HepG2 (cell line): Measurements from ENCODE around the gene TUBB. TPM values are rescaled to one million over a fixed set of nuclear protein-coding genes. Genes with fewer than 3 reads are reported as not detected.

Source experiments
- AGO1 ChIP-seq: fragments of 200-400 bp; formaldehyde crosslinking; IDR thresholded peaks from 2 replicates; pipeline ENCODE4 v1.6.1; 2017; ENCODE audit warnings: mild to moderate bottlenecking, low read depth, low read length, moderate library complexity; ENCODE audit not compliant: poor library complexity, severe bottlenecking
- CBX2 ChIP-seq, 2 experiments: fragments of 200-600 bp in 1 of 2; sonication (generic); formaldehyde crosslinking in 1 of 2; IDR thresholded peaks; 2 replicates each; pipeline versions ENCODE4 v1.7.0 to v1.8.1; 2018 to 2022; ENCODE audit warnings: low read depth in 2 of 2, low read length in 1 of 2, mild to moderate bottlenecking in 1 of 2, missing genetic modification reagents in 1 of 2
- GPN1 ChIP-seq: sonication (generic); formaldehyde crosslinking; IDR thresholded peaks from 2 replicates; pipeline ENCODE4 v1.5.1; 2020; ENCODE audit warnings: missing genetic modification reagents, borderline replicate concordance
- GTF2F1 ChIP-seq: fragments of 150-350 bp; IDR thresholded peaks from 2 replicates; pipeline ENCODE4 v1.6.1; 2014; ENCODE audit warnings: low read length
- HNF4G ChIP-seq, 2 experiments: sonication (generic) in 1 of 2; formaldehyde crosslinking in 1 of 2; IDR thresholded peaks; 2 replicates each; pipeline versions ENCODE4 v1.4.0 to v1.6.1; 2011 to 2020; ENCODE audit warnings: borderline replicate concordance in 2 of 2, low read depth in 2 of 2, mild to moderate bottlenecking in 2 of 2, low read length in 1 of 2, missing genetic modification reagents in 1 of 2, moderate library complexity in 1 of 2
- NFYC ChIP-seq: IDR thresholded peaks from 2 replicates; pipeline ENCODE4 v1.6.1; 2016; ENCODE audit warnings: missing genetic modification reagents, missing compliant biosample characterization
- RBM22 ChIP-seq: fragments of 200-400 bp; formaldehyde crosslinking; optimal IDR thresholded peaks from 2 replicates; pipeline ENCODE3; 2017; ENCODE audit warnings: mild to moderate bottlenecking, low read length, moderate library complexity
- REXO4 ChIP-seq: sonication (generic); formaldehyde crosslinking; IDR thresholded peaks from 2 replicates; pipeline ENCODE4 v1.8.0; 2022; ENCODE audit warnings: missing genetic modification reagents, mild to moderate bottlenecking, borderline replicate concordance
- SYNCRIP ChIP-seq: fragments of 200-400 bp; formaldehyde crosslinking; IDR thresholded peaks from 2 replicates; pipeline ENCODE4 v1.6.1; 2018; ENCODE audit warnings: mild to moderate bottlenecking, low read depth, low read length; ENCODE audit not compliant: insufficient read depth
- XRCC5 ChIP-seq: fragments of 200-400 bp; formaldehyde crosslinking; optimal IDR thresholded peaks from 2 replicates; pipeline ENCODE3; 2017; ENCODE audit warnings: mild to moderate bottlenecking, low read length
- ZFYVE20 ChIP-seq: sonication (generic); formaldehyde crosslinking; IDR thresholded peaks from 2 replicates; pipeline ENCODE4 v1.8.0; 2023; ENCODE audit warnings: low read depth, mild to moderate bottlenecking, moderate library complexity, missing genetic modification reagents, borderline replicate concordance
- ZMYM3 ChIP-seq: sonication (generic); formaldehyde crosslinking; IDR thresholded peaks from 2 replicates; pipeline ENCODE4 v1.5.1; 2020; ENCODE audit warnings: mild to moderate bottlenecking, missing genetic modification reagents
- ZNF232 ChIP-seq: sonication (generic); formaldehyde crosslinking; IDR thresholded peaks from 2 replicates; pipeline ENCODE4 v1.4.0; 2020; ENCODE audit warnings: missing genetic modification reagents, borderline replicate concordance
- ZNF264 ChIP-seq: sonication (generic); formaldehyde crosslinking; IDR thresholded peaks from 2 replicates; pipeline ENCODE4 v1.4.0; 2020; ENCODE audit warnings: missing genetic modification reagents
- ZNF34 ChIP-seq: sonication (generic); formaldehyde crosslinking; IDR thresholded peaks from 2 replicates; pipeline ENCODE4 v1.4.0; 2020; ENCODE audit warnings: mild to moderate bottlenecking, missing genetic modification reagents, borderline replicate concordance
- ZNF350 ChIP-seq: sonication (generic); formaldehyde crosslinking; IDR thresholded peaks from 2 replicates; pipeline ENCODE4 v1.4.0; 2020; ENCODE audit warnings: mild to moderate bottlenecking, low read depth, missing genetic modification reagents, borderline replicate concordance
- ZNF850 ChIP-seq: sonication (generic); formaldehyde crosslinking; conservative IDR thresholded peaks from 2 replicates; pipeline ENCODE4 v1.9.0; 2021; ENCODE audit warnings: mild to moderate bottlenecking, missing genetic modification reagents
- polyA plus RNA-seq, 8 experiments: library from polyadenylated mRNA; depleted of rRNA in 3 of 8; stranded (reverse) in 7 of 8; unstranded in 1 of 8; fragments of >200 nt; fragmentation: Illumina TruSeq in 4 of 8; extraction: Trizol in 4 of 8; gene quantifications; 2 replicates each; pipeline versions ENCODE4 v1.2.1 to v1.2.3, GENCODE V29; 2011 to 2016; ENCODE audit warnings: low read depth in 4 of 8, missing spikeins in 1 of 8, mixed read lengths in 1 of 8; ENCODE audit not compliant: insufficient read depth in 1 of 8
- total RNA-seq, 5 experiments: library from RNA; depleted of rRNA; stranded (reverse); fragments of >200 nt; fragmentation: Illumina TruSeq; extraction: Trizol; gene quantifications; 2 replicates each; pipeline ENCODE4 v1.2.3, GENCODE V29; 2016; ENCODE audit warnings: low read depth in 1 of 5
- TF ChIP-seq, protein P1 (sequence below): sonication (generic); formaldehyde crosslinking; IDR thresholded peaks from 2 replicates; pipeline ENCODE4 v1.5.1; 2020; ENCODE audit warnings: missing genetic modification reagents, mild to moderate bottlenecking, borderline replicate concordance
- TF ChIP-seq, protein P2 (sequence below): conservative IDR thresholded peaks from 2 replicates; pipeline ENCODE4 v1.6.1; 2018; ENCODE audit warnings: missing genetic modification reagents
- TF ChIP-seq, protein P3 (sequence below): IDR thresholded peaks from 2 replicates; pipeline ENCODE4 v1.6.1; 2016
- TF ChIP-seq, protein P4 (sequence below): sonication (generic); formaldehyde crosslinking; IDR thresholded peaks from 2 replicates; pipeline ENCODE4 v1.4.0; 2020; ENCODE audit warnings: missing genetic modification reagents

Gene TUBB
- total and polyA plus RNA-seq, 2 of the 13 experiments (the other 11 are each of a cell fraction or from before 2014, with no cell fraction given): 911 to 1,163 TPM

DNA sequence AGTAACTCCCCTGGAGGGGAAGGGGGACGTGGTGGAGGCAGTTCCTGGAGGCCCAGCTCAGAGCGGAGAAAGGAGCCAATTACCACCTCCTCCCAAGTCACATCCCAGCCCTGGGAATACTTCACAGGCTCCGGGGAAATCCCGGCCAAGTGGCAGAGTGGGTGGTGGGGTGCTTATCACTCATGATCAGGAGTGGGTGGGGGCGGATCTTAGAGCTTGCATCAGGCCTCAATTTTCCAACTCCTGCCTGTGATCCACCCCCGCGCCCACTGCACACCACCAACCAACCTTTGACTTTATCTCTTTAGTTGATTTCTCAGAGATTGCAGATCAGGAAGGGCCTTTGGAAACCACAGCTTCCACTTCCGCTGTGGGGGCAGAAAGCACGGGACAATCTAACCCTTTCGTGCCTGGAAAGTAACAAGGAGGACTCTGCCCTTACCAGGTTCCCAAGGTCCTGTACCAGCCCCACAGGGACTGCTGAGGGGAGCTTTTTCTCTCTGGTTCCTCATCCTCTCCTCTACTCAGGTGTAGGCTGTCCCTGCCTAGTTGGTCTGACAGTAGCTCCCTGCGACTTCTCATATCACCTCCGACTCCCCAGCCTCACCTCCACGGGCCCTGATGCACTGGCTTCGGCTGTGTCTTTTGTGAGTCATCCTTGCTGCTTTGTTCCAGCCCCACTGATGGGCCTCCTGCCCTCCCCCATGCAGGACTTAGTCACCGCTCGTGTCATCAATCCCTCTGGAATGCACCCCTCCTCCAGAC, 49.1 kb downstream of the TUBB start (continued):
- TF ChIP-seq, protein P1, sequence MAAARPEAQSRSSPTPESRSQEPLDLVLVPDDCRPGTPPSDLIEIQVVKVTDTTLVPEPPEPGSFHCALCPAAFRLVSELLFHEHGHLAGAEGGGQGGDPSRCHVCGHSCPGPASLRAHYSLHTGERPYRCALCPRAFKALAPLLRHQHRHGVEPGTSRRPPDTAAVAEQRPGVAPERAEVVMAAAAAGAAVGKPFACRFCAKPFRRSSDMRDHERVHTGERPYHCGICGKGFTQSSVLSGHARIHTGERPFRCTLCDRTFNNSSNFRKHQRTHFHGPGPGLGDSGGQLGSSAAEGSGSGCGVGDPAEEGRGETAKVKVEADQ (CRISPR knock-in tag): no peak; the same call in 1 of the 2 replicates
- TF ChIP-seq ZNF232 (CRISPR knock-in tag) (peak; percentile 46; the same call in 1 of the 2 replicates), ZNF350 (CRISPR knock-in tag) (peak; percentile 81), ZNF850 (CRISPR knock-in tag) (no peak), ZNF264 (CRISPR knock-in tag) (peak; percentile 79; the same call in 1 of the 2 replicates), CBX2 (IDR thresholded peaks at IDR 0.05; ENCODE audit: low read depth, low read length) (no peak), CBX2 (CRISPR knock-in tag; IDR thresholded peaks at IDR 0.05; ENCODE audit: low read depth) (no peak), ZMYM3 (CRISPR knock-in tag) (peak; percentile 90), NFYC (CRISPR knock-in tag) (0 out of 2 replicates have a peak, but pooled peaks have one; percentile 37), RBM22 (no peak), ZFYVE20 (CRISPR knock-in tag) (no peak), REXO4 (no peak), GPN1 (CRISPR knock-in tag) (no peak), AGO1 (no peak), ZNF34 (CRISPR knock-in tag) (no peak), GTF2F1 (0 out of 2 replicates have a peak, but pooled peaks have one; percentile 78), XRCC5 (peak; percentile 75), HNF4G (IDR thresholded peaks at IDR 0.05; ENCODE audit: borderline replicate concordance, low read depth, low read length) (peak; percentile 74), HNF4G (CRISPR knock-in tag; IDR thresholded peaks at IDR 0.05; ENCODE audit: borderline replicate concordance, low read depth) (no peak; the same call in 1 of the 2 replicates), SYNCRIP (no peak)
- TF ChIP-seq, protein P2, sequence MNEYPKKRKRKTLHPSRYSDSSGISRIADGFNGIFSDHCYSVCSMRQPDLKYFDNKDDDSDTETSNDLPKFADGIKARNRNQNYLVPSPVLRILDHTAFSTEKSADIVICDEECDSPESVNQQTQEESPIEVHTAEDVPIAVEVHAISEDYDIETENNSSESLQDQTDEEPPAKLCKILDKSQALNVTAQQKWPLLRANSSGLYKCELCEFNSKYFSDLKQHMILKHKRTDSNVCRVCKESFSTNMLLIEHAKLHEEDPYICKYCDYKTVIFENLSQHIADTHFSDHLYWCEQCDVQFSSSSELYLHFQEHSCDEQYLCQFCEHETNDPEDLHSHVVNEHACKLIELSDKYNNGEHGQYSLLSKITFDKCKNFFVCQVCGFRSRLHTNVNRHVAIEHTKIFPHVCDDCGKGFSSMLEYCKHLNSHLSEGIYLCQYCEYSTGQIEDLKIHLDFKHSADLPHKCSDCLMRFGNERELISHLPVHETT: no peak
- TF ChIP-seq, protein P3, sequence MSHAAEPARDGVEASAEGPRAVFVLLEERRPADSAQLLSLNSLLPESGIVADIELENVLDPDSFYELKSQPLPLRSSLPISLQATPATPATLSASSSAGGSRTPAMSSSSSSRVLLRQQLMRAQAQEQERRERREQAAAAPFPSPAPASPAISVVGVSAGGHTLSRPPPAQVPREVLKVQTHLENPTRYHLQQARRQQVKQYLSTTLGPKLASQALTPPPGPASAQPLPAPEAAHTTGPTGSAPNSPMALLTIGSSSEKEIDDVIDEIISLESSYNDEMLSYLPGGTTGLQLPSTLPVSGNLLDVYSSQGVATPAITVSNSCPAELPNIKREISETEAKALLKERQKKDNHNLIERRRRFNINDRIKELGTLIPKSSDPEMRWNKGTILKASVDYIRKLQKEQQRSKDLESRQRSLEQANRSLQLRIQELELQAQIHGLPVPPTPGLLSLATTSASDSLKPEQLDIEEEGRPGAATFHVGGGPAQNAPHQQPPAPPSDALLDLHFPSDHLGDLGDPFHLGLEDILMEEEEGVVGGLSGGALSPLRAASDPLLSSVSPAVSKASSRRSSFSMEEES (CRISPR knock-in tag): peak; percentile 96
- TF ChIP-seq, protein P4, sequence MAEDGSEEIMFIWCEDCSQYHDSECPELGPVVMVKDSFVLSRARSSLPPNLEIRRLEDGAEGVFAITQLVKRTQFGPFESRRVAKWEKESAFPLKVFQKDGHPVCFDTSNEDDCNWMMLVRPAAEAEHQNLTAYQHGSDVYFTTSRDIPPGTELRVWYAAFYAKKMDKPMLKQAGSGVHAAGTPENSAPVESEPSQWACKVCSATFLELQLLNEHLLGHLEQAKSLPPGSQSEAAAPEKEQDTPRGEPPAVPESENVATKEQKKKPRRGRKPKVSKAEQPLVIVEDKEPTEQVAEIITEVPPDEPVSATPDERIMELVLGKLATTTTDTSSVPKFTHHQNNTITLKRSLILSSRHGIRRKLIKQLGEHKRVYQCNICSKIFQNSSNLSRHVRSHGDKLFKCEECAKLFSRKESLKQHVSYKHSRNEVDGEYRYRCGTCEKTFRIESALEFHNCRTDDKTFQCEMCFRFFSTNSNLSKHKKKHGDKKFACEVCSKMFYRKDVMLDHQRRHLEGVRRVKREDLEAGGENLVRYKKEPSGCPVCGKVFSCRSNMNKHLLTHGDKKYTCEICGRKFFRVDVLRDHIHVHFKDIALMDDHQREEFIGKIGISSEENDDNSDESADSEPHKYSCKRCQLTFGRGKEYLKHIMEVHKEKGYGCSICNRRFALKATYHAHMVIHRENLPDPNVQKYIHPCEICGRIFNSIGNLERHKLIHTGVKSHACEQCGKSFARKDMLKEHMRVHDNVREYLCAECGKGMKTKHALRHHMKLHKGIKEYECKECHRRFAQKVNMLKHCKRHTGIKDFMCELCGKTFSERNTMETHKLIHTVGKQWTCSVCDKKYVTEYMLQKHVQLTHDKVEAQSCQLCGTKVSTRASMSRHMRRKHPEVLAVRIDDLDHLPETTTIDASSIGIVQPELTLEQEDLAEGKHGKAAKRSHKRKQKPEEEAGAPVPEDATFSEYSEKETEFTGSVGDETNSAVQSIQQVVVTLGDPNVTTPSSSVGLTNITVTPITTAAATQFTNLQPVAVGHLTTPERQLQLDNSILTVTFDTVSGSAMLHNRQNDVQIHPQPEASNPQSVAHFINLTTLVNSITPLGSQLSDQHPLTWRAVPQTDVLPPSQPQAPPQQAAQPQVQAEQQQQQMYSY: peak; percentile 70
